GM18502 (cell line): ENCODE measurements around the gene RNFT2.

Experiments used
- ATAC-seq: cut with Tn5 transposase; IDR thresholded peaks from one replicate; pipeline ENCODE4 v1.9.1; 2021; ENCODE audit warnings: mild to moderate bottlenecking; ENCODE audit not compliant: unreplicated experiment, poor library complexity

RNFT2 gene

DNA sequence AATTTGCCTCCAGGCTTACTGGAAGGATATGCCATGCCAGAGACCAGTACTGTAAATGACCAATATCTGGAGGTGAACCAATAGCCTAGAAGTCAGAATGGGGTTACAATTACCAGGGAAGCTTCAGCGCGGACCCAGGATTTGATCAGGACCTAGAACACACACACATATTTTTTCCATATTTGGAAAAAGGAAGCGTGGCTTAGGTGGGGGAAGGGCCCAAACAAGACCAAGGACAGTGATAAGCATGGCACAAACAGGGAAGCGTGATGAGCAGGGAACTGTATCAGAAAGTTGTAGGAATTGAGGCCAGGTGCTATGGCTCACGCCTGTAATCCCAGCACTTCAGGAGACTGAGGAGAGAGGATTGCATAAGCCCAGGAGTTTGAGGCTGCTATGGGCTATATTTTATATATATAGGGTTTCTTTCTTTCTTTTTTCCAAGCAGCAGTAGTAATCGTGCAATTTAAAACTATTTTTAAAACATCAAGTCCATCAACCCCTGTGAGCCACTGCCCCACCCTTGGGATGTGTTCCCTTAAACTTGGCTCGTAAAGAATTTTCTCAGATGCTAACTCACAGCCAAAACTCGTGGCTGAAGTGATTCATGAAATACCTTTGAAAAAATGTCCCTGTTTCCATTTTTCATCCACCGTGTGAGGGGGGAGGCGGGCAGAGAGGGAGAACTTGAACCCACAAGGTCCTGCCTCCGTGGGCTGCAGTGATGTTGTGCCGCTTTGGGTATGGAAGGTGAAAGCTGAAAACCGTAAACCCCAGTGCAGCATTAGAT, 126.5 kb downstream of the RNFT2 start:
- ATAC-seq, result no peak

DNA sequence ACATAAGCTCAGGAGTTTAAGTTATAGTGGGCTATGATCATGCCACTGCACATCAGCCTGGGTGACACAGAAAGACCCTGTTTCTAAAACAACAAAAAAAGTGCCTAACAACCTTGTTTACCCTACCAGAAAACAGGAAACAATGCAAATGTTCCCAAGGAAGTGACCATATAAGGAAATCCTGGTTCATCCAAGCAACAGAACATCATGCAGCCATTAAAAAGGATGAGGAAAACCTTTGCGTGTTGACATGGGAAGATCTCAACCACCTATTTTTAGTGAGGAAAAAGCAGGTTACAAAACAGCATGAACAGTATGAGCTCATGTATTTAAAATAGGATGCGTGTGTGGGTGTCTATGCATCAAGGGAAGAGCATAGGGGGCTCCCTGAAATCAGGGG, 129.4 kb downstream of the RNFT2 start:
- ATAC-seq, result no peak

DNA sequence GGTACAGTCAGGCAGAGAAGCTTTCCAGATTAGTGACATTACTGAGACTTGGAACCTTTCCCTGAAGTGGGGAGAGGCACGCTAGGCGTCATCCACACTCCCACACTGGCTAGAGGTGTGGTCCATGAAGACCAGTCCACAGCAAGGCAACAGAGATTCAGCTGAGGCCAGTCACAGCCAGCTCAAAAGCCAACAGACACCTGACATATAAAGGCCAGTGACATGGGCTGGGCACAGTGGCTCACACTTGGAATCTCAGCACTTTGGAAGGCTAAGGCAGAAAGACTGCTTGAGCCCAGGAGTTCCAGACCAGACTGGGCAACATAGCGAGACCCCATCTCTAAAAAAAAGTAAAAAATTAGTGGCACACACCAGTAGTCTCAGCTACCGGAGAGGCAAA, 132.2 kb downstream of the RNFT2 start:
- no peak for ATAC-seq

DNA sequence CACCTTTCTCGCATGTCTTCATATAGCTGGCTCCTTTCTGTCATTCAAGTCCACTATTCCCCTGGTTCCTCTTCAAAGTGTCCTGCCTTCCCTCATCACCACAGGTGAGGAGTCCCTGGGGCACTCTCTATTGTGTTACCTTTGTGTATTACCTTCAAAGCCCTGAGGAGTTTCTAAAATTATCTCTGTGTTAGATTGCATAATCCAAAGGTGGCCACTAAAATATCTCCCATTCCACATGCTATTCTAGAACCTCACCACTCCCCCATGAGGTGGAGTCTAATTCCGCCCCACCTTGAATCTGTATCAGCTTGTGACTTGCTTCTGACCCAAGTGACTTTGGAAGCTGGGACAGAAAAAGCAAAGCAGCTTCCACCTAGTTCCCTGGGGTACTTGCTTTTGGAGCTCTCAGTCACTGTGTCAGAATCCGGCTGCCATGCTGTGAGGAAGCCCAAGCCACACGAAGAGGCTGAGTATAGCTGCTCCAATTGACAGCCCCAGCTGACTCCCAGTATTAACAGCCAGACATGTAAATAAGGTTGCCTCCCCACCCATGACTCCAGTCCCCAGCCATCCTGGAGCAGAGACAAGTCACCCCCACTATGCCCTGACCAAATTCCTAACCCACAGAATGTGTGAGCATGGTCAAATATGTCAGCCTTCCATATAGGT, 136.3 kb downstream of the RNFT2 start:
- ATAC-seq, result no peak

DNA sequence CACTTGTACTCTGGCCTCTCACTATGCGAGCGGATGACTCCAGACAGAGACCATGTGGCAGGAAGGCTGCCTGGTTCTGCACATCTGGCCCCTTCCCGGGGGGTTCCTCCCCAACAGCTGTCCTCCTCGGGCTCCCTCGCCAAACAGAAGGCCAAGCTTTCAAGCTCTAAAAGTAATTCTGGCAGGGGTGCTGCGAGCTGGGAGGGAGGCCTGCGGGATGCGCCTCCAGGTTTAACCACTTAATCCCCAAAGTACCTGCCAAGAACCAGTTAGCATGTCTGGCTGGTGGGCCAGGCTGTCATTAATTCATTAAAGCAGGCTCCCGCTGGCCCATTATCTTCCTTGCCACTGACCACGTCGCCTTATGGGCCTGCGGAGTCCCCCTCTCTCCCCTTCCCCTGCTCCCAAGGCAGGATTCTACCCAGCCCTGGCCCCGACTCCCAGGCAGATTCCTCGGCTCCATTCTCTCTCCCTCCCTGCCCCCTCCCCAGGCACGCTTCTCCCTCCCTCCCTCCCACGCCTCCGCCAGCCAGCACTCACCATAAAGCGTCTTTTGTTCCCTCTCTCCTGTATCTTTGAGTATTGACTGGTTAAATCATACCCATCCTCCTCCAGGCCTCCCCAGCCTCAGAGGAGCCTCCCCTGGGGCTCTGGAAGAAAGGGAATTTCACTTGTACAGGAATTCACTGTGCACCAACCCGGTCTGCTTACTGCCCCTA, 138.2 kb downstream of the RNFT2 start:
- ATAC-seq, result no peak

DNA sequence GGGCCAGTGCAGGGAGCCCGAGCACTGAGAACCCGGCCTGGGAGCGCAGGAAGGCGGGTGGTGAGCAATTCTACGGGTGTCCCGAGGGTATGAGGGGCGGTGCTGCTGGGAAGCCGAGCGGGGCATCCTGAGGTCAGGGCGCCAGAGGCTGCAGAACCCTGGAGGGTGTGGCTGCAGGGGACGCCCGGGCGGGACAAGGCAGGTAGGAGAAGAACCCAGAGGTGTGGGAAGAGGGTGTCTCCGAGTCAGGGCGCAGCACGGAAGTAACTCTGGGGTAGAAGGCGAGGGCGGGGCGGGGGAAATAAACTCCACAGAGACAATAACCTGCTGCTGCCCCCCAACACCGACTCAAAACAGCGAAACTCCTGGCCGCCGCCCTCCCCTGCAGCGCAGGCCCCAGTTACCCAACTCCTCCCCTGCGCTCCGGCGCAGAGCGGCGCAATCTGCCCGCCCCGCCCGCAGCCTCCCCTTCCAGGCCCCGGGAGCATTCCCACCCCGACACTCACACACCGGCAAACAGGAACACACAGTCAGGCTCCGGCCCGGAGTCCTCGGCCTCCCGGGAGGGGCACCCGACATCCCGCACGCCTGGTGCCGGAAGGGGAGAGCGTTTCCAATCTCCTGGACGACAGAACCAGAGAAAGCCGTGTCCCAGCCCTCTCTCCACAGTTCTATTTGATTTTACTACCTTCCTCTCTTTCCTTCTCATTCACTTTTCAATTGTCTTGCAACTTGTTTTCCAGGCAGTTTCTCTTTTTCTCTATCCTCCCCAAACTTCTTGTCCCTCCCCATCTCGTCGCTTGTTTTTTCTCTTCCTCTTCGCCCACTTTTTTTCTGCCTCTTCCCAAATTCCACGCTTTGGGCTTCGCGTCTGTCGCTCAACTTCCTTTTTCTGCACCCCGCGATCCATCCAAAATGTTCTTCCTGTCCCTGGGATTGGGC, 140.7 kb downstream of the RNFT2 start:
- no peak for ATAC-seq

DNA sequence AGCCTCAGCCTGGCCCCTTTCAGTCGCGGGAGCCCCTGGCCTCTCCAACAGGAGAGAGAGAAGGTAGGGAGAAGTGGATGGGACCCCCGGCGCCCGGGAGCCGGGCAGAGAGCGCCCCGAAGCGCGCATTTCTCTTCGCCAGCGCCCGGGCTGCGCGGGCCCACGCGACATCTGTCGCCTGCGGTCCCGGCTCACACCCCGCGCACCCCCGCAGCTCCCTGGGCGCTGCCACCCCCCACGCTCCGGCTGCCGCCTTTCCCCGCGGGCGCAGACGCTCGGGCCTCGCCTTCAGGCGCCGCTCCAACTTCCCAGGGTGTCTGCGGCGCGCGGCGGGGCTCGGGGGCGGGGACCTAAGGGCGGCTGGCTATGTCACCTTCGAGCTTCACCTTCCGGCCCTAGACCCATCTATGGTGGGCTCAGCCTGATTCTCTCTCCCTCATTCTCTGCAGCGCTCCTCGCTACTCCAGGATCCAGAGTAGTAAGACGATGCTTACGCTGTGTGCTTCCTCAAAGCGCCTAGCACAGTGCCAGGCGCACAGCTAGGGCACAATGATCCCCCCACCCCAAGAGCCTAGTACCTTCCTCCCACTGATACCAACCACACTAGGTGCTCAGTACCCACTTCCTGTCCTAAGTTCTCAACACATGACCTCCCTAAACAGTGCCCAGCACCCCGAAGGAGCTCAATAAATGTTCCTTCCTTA, 141.5 kb downstream of the RNFT2 start:
- ATAC-seq, result no peak

DNA sequence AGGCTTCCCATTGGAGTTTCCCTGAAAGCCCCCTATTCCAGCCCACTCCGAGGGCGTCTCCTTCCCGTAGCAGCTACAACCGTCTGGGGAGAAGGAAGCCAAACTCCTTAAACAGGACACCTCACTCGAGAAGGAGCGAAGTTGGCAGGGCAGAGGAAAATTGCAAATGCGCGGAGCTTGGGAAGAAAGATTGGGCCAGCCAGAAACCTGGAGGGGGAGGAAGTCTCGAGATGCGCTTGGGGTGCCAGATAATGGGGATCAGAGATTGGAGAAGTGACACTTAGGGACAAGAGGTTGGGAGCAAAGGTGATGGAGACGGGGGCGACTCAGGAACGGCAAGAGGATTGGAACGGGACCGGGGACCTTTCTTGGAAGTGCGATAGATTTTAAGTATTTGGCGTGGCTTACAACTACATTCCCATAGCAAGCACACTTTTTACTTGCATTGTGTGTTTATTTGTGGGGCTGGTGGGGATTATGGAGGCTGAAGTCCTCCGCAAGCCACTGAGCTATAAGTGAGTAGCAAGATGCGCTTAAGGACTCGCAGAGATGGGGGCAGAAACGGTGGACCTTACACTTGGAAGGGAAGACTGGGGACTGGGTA, 142.2 kb downstream of the RNFT2 start:
- ATAC-seq, result peak; percentile 10

DNA sequence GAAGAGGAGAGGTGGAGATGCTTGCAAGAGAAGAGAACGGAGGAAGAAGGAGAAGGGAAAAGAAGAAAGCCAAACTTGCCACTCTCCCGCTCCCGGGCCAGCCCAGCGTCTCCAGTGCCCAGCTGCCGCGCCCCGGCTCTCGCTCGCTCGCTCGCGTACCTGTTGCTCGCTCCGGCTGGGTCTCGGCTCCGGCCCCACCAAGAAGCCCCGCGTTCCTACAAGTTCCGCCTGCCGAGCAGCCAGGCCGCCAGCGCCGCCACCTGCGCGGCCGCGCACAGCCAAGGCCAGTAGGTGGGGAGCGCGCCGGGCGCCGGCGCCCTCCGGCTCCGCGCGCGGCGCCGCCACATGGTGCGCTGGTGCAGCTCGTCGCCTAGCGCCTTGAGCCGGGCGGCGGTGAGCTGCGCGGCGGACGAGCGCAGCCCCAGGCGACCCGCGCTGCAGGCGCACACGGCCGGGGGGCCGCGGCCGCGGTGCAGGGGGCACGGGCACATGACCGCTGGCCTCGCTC, 142.8 kb downstream of the RNFT2 start:
- ATAC-seq, result peak; percentile 64

DNA sequence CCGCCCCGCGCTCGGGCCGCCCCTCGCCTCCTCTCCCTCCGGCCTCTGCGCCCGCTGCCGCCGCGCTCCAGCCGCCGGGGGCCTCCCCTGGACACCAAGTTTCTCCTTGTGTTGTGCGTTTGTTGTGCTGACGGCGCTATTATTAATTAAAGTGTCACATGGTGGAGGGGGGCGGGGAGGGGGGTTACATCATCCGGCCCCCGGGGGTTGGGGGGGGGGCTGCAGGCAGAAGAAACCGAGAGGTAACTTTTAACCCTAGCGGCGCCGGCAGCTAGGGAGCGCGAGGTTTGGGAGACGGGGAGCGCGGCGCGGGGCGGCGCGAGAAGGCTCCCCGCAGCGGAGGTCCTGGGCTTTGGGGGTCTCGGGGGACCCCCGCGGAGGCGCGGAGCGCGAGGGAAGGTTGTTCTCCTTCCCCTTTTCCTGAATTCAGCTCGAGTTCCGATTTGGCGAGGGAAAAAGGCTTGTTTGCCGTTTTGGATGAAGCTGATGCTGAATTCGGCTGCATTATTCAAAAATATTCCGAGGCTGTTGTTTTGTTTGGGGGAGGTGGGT, 143.3 kb downstream of the RNFT2 start, which contains the start of gene HRK:
Gene HRK (minus strand): TSS at position 117 of the 552 bp plus-strand sequence. CDS start 134 bp downstream, outside the sequence.
- ATAC-seq, result peak; percentile 6

DNA sequence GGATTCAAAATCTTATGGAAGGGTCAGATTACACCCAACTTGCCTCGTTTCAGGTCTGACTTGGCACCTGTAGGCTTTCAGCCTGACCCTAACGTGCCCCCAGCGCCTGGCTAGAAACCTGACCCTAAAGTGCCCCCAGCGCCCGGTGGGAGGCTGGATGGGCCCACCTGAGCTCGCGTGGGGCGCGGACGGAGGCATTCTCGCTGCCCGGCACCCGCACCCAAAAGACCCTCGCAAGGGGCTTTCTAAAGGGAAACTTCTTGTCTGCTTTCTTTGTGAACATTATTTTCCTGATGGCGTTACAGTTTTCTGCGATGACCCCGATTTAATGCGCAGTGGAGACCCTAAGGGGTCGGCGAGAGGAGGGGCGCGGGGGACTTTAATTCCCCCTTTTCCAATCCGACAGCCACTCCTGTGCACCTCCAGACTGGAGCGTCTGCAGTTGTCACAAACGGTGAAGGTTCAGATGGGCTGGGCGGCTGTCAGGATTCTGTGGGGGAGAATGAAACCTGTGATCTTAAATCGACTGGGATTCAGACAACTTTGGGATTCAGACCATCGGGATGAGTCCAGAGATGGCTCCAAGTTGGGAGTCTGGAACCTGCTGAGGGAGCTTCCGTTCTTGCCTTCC, 143.9 kb downstream of the RNFT2 start:
- ATAC-seq, result no peak

DNA sequence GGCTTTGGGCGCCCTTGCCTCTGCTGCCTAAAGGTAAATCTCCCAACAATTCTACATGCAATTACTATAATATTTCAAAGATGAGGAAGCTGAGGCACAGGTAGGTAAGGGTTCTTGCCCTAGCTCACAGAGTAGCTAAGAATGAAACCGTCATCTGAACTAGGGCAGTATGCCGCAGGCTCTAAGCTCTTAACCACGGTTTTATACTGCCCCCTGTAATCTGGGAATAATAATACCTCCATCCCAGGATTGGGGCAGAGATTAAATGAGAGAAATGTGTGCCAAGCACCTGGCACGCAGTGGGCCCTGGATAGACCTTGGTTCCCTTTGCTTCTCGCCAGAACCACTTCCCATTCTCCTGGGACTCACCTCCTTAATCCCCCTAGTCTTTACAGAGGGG, 144.6 kb downstream of the RNFT2 start:
- ATAC-seq, result no peak

DNA sequence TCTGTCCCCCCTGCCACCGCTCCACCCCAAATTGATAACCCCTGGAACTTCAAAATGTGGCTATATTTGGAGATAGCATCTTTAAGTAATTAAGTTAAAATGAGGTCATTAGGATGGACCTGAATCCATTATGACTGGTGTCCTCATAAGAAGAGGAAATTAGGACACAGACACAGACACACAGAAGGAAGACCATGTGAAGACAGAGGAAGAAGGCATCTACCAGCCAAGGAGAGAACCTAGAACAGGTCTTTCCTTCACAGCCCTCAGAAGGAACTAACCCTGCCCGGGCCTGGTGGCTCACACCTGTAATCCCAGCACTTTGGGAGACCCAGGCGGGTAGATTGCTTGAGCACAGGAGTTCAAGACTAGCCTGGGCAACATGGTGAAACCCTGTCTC, 146.8 kb downstream of the RNFT2 start:
- no peak for ATAC-seq

DNA sequence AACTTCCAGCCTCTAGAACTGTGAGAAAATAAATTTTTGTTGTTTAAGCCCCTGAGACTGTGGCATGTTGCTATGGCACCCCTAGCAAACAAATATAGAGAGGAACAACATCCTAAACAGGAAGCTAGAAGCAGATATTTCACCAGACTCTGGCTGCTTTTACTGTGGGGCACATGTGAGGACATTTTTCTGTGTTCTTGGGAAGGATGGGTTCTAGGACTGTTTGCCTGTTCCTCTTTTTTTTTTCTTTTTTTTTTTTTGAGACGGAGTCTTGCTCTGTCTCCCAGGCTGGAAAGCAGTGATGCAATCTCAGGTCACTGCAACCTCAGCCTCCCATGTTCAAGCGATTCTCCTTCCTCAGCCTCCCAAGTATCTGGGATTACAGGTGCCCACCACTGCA, 147.4 kb downstream of the RNFT2 start:
- no peak for ATAC-seq

DNA sequence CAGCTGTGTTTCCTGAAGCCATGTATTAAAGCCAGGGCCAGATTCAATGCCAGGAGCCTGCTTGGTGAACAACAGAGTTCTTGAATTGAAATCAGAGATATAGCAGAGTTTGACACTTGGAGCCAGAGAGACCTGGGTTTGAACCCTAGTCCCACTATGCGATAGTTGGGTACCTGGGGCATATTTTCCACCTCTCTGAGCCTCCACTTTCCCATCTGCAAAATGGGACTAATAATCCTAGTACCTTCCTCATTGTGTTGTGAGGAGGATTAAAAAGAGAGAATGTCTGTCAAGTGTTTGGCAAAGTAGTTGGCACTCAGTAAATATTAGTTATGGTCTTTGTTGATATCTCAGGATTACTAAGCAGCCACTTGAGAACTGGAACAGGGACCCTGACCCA, 149.1 kb downstream of the RNFT2 start:
- ATAC-seq, result no peak

DNA sequence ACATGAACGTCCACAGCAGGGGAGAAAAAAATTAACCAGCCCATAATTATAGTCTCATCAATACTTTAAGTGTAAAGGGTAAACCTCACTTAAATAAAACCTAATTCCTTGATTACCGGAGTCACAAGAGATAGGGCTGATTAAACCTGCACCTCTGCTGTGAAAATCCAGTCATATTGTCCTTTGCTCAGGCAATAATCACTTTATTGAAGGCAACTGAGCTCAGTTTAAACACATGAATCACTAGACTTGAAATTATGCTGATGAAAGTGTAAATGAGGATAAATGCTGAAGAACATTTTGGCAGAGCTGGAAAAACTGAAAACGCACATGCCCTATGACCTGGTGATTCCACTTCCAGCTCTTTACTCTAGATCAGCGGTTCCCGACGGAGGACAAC, 149.8 kb downstream of the RNFT2 start:
- no peak for ATAC-seq

DNA sequence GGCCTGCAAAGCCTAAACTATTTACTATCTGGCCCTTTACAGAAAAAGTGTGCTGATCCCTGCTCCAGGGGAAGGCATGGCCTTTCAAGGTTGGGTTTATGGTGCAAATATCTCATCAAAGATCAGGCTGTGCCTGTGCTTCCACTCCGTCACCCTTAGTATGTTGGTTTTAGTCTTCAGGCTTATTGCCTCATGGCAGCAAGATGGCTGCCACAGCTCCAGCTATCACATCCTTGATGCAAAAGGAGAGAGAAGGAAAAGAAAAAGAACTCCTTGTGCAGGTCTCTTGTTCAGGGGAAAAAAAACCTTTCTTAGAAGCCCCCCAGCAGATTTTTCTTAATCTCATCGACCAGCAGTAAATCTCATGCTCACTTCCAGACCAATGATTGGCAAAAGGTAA, 152.2 kb downstream of the RNFT2 start:
- no peak for ATAC-seq

DNA sequence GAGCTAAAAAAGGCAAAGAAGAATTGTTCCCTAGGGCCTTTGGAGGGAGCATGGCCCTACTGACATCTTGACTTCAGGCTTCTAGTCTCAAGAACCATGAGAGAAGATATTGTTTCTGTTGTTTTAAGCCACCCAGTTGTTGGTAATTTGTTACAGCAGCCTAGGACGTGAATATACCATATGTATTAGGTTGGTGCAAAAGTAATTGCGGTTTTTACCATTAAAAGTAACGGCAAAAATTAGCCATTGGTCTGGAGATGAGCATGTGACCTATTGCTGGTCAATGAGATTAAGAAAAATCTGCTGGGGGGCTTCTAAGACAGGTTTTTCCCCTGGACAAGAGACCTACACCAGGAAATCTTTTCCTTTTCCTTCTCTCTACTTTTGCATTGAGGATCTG, 152.9 kb downstream of the RNFT2 start:
- no peak for ATAC-seq
